GM13977 (cell line): ENCODE results near the gene QSOX1.

Experiments used
- DNase-seq: peaks from one replicate; pipeline ENCODE4 v3.0.0; 2012; ENCODE audit warnings: low spot score
- CTCF ChIP-seq: IDR thresholded peaks from 2 replicates; pipeline ENCODE4 v1.5.1; 2012; ENCODE audit warnings: mild to moderate bottlenecking, control low read depth; ENCODE audit not compliant: insufficient read depth; ENCODE audit errors: extremely low read depth, missing control alignments
- in situ Hi-C: fragments of 300-500 bp; cut with MboI; formaldehyde crosslinking; loops from one replicate; pipeline ENCODE4 v1.12.0; 2022; ENCODE audit warnings: low sequenced_read_pairs, low pct_unique_long_range_greater_than_20kb, mixed read lengths, inconsistent platforms; ENCODE audit not compliant: unreplicated experiment

QSOX1 gene

GRCh38 chr1:180144659-180145357 lies 9.9 kb upstream of the QSOX1 start:
- DNase-seq: no peak
- in situ Hi-C loops: no loop called here
- TF ChIP-seq CTCF: no peak

GRCh38 chr1:180145446-180145845 lies 9.2 kb upstream of the QSOX1 start:
- in situ Hi-C loops: no loop called here
- no peak for DNase-seq
- no peak for TF ChIP-seq CTCF

DNA sequence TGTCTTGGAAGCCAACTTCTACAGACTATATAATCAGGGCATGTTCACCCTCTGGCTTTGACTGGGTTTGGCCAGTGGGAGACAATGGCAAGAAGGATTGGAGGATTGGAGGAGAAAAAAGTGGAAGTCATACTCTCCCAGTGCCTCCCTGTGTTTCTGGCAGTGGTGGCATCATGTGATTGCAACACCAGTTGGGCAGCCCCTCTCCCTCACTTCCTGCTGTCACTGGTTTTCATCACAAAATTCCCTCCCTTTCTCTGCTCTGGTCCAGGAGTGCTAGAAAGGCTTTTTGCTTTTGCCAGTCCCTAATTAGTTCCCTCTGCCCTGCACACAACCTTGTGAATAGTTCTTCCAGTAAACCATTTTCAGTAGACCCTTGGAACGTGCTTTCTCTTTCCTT lies 3.7 kb upstream of the QSOX1 start:
- in situ Hi-C loops: no loop called here
- no peak for TF ChIP-seq CTCF
- DNase-seq: no peak

DNA sequence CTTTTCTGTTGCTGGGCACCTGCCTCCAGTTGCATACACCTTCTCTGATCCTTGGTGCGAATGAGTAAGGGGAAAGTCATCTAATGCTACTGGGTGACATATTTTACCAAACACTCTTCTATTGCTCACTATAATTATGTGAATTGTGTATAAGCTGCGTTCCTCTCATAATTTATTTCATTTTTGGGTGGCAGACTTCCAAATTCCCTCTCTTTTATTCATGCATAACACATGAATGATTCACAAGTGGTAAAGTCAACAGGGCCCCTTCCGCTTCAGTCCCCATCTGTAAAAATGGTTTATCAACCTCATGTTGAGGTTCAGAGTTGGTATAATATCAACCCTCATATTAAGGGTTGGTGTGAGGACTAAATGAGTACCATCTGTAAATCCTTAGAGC lies 3.2 kb upstream of the QSOX1 start:
- no peak for TF ChIP-seq CTCF
- in situ Hi-C loops: no loop called here
- no peak for DNase-seq

- no peak for DNase-seq
- TF ChIP-seq CTCF: no peak
- in situ Hi-C loops: no loop called here
These were observed 2.1 kb upstream of the QSOX1 start for GRCh38 chr1:180152588-180152987.

DNA sequence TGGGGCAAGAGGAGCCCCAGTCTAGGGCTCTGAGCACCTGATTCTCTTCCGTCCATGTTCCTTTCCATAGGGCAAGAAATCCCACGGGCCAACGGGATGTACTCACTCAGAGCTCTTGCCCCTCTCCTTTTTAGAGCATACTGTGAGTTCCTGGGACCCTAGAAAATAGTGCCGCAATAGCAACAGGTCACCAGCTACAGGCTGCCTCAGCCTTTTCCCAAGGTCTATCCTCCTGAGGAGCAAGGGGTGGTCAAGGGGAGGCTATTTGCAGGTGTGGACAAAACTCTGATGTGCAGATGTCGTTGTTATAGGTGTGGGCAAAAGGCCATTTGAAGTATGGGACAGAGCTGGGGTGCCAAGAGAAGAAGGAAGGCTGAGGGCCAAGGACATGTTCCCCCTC lies 1.6 kb upstream of the QSOX1 start:
- in situ Hi-C loops: no loop called here
- DNase-seq: no peak
- no peak for TF ChIP-seq CTCF

DNA sequence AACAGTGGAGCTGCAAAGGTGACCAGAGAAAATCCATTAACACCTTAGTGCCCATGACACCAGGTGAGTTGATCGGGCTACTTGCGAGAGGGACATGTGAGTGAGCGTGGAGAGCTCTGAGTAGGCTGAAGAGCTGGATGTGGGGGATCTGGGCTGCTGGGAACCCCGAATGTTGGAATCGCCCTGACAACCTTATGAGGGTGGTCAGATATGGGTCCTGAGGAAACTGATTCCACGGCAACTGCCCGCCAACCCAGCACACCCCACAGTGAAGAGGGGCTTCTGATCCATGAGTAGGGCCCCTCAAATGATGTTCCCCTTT lies 705 bp upstream of the QSOX1 start:
- in situ Hi-C loops: no loop called here
- TF ChIP-seq CTCF: no peak
- DNase-seq: no peak
